A673 (cell line): Measurements from ENCODE around the gene LRRC23.

Source experiments
- CTCF ChIP-seq: fragments of 300-800, 200-600 bp; sonication (generic); conservative IDR thresholded peaks from 2 replicates; pipeline ENCODE4 v1.5.1; 2017; ENCODE audit warnings: low read depth, mild to moderate bottlenecking, antibody characterized with exemption, low read length, moderate library complexity, mixed read lengths
- EZH2 ChIP-seq: fragments of 200-600 bp; sonication (generic); IDR thresholded peaks from 2 replicates; pipeline ENCODE4 v1.6.1; 2017; ENCODE audit warnings: borderline replicate concordance, low read depth, mild to moderate bottlenecking, mixed read lengths, antibody characterized with exemption, low read length; ENCODE audit not compliant: poor library complexity, severe bottlenecking

- TF ChIP-seq CTCF = no peak
- TF ChIP-seq EZH2 = no peak
These were observed 5.0 kb downstream of the LRRC23 start for GRCh38 chr12:6909421-6910145.
